K562 (cell line): ENCODE results near the gene SULT2B1. TPM values are rescaled to one million over a fixed set of nuclear protein-coding genes. Genes with fewer than 3 reads are reported as not detected.

Experiments
- BMI1 ChIP-seq: fragments of 150-350 bp; IDR thresholded peaks from 2 replicates; pipeline ENCODE4 v1.6.1; 2014; ENCODE audit warnings: low read length
- CSDE1 ChIP-seq, 2 experiments: fragments of 450-650 bp; IDR thresholded peaks; 2 replicates each; pipeline ENCODE4 v1.6.1; 2016; ENCODE audit warnings: mild to moderate bottlenecking in 1 of 2
- MLX ChIP-seq, 2 experiments: fragments of 450-650 bp in 1 of 2; sonication (generic) in 1 of 2; formaldehyde crosslinking; conservative IDR thresholded peaks; 2 replicates each; pipeline versions ENCODE4 v1.4.0 to v1.8.1; 2020 to 2022; ENCODE audit warnings: mild to moderate bottlenecking in 1 of 2, missing genetic modification reagents in 1 of 2
- PBX2 ChIP-seq, 2 experiments: IDR thresholded peaks in 1 of 2; conservative IDR thresholded peaks in 1 of 2; 2 replicates each; pipeline ENCODE4 v1.6.1; 2016; ENCODE audit warnings: low read depth in 2 of 2, mild to moderate bottlenecking in 1 of 2, missing compliant biosample characterization in 1 of 2, missing genetic modification characterization in 1 of 2, moderate library complexity in 1 of 2
- RCOR1 ChIP-seq, 2 experiments: IDR thresholded peaks; 2 replicates each; pipeline ENCODE4 v1.6.1; 2012; ENCODE audit warnings: low read depth in 2 of 2, low read length in 2 of 2, borderline replicate concordance in 1 of 2, improper control_type of control experiment in 1 of 2
- TOE1 ChIP-seq, 2 experiments: fragments of 450-650 bp in 1 of 2; sonication (generic) in 1 of 2; formaldehyde crosslinking in 1 of 2; IDR thresholded peaks; 2 replicates each; pipeline versions ENCODE4 v1.7.1 to v1.8.0; 2016 to 2022; ENCODE audit warnings: borderline replicate concordance in 2 of 2, mild to moderate bottlenecking in 2 of 2, antibody characterized with exemption in 1 of 2, inconsistent platforms in 1 of 2, low read depth in 1 of 2, missing genetic modification reagents in 1 of 2, moderate library complexity in 1 of 2
- USF2 ChIP-seq: sonication (generic); formaldehyde crosslinking; IDR thresholded peaks from 2 replicates; pipeline ENCODE4 v1.5.0; 2020; ENCODE audit warnings: missing genetic modification reagents
- VEZF1 ChIP-seq: fragments of 200-800 bp; sonication (Bioruptor generic); IDR thresholded peaks from 2 replicates; pipeline ENCODE4 v1.6.1; 2017; ENCODE audit warnings: missing genetic modification characterization, missing compliant biosample characterization
- ZBTB33 ChIP-seq: sonication (generic); formaldehyde crosslinking; IDR thresholded peaks from 2 replicates; pipeline ENCODE4 v1.8.1; 2023; ENCODE audit warnings: mild to moderate bottlenecking, missing genetic modification reagents
- ZNF384 ChIP-seq: IDR thresholded peaks from 2 replicates; pipeline ENCODE4 v1.6.1; 2012; ENCODE audit warnings: low read depth, low read length, improper control_type of control experiment
- ZNF740 ChIP-seq, 3 experiments: fragments of 200-800 bp in 1 of 3; sonication (Bioruptor generic) in 1 of 3; sonication (generic) in 1 of 3; formaldehyde crosslinking in 1 of 3; IDR thresholded peaks; 2 replicates each; pipeline versions ENCODE4 v1.6.1 to v1.8.0; 2016 to 2022; ENCODE audit warnings: mild to moderate bottlenecking in 2 of 3, missing compliant biosample characterization in 2 of 3, missing genetic modification characterization in 2 of 3, missing genetic modification reagents in 1 of 3
- polyA plus RNA-seq, 8 experiments: library from polyadenylated mRNA; depleted of rRNA in 4 of 8; stranded (reverse) in 5 of 8; unstranded in 3 of 8; fragments of >200 nt; fragmentation: Nextera tagmentation in 2 of 8; fragmentation: Illumina TruSeq in 1 of 8; extraction: Ambion mirVana in 2 of 8; extraction: Trizol in 1 of 8; gene quantifications; 2 replicates each; pipeline versions ENCODE4 v1.2.1 to v1.2.3, GENCODE V29; 2011 to 2014; ENCODE audit warnings: inconsistent platforms in 1 of 8, missing spikeins in 1 of 8
- total RNA-seq, 7 experiments: library from RNA; depleted of rRNA in 6 of 7; stranded (reverse); fragments of >200 nt in 6 of 7; fragmentation: Illumina TruSeq in 2 of 7; extraction: Trizol in 2 of 7; gene quantifications; 2 replicates each; pipeline versions ENCODE4 v1.2.1 to v1.2.3, GENCODE V29; 2011 to 2021; ENCODE audit warnings: low replicate concordance in 1 of 7
- TF ChIP-seq, protein P1 (sequence below): fragments of 450-650 bp; IDR thresholded peaks from 2 replicates; pipeline ENCODE4 v1.6.1; 2016

SULT2B1 gene
- total and polyA plus RNA-seq, 9 of the 15 experiments (the other 6 are each of a cell fraction or from before 2014, with no cell fraction given), result 0.09 to 0.62 (median 0.22) TPM; not detected in 2

GRCh38 chr19:48511800-48512503 is 40.0 kb upstream of the SULT2B1 start, which contains the start of gene LMTK3 (continued):
- peak; percentile 95 for TF ChIP-seq ZNF740 (CRISPR knock-in tag; IDR thresholded peaks at IDR 0.05)
- TF ChIP-seq ZNF740 (tag; IDR thresholded peaks at IDR 0.05), result peak in 1 of 2 experiments; percentile 82; a peak in 1 of 4 replicates
- TF ChIP-seq CSDE1 (IDR thresholded peaks at IDR 0.05), result peak in 1 of 2 experiments; percentile 54; a peak in 1 of 4 replicates
- TF ChIP-seq PBX2 (CRISPR knock-in tag; IDR thresholded peaks at IDR 0.05; ENCODE audit: low read depth), result 0 out of 2 replicates have a peak, but pooled peaks have one; percentile 32
- peak; percentile 33; the same call in 1 of the 2 replicates for TF ChIP-seq PBX2 (tag; conservative IDR thresholded peaks at IDR 0.05; ENCODE audit: low read depth)
- no peak for TF ChIP-seq ZNF384
- no peak for TF ChIP-seq USF2 (CRISPR knock-in tag)
- TF ChIP-seq RCOR1 (IDR thresholded peaks at IDR 0.05; ENCODE audit: borderline replicate concordance in 1 of 2, low read depth in 2 of 2, low read length in 2 of 2), result peak in 1 of 2 experiments; percentile 80; a peak in 2 of 4 replicates
- TF ChIP-seq ZBTB33, result no peak
- no peak for TF ChIP-seq MLX (CRISPR knock-in tag; conservative IDR thresholded peaks at IDR 0.05)
- peak; percentile 63; the same call in 1 of the 2 replicates for TF ChIP-seq BMI1
- peak; percentile 61 for TF ChIP-seq VEZF1 (CRISPR knock-in tag)
- TF ChIP-seq, protein P1, sequence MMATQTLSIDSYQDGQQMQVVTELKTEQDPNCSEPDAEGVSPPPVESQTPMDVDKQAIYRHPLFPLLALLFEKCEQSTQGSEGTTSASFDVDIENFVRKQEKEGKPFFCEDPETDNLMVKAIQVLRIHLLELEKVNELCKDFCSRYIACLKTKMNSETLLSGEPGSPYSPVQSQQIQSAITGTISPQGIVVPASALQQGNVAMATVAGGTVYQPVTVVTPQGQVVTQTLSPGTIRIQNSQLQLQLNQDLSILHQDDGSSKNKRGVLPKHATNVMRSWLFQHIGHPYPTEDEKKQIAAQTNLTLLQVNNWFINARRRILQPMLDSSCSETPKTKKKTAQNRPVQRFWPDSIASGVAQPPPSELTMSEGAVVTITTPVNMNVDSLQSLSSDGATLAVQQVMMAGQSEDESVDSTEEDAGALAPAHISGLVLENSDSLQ, result peak; percentile 93
- no peak for TF ChIP-seq TOE1 (IDR thresholded peaks at IDR 0.05; ENCODE audit: borderline replicate concordance)
- no peak for TF ChIP-seq TOE1 (CRISPR knock-in tag; IDR thresholded peaks at IDR 0.05; ENCODE audit: borderline replicate concordance, low read depth)
